Measurements from ENCODE around the gene SIL1. TPM values are rescaled to one million over a fixed set of nuclear protein-coding genes. Genes with fewer than 3 reads are reported as not detected.
"Not testable (repeated sequence)": the region's sequence is repeated elsewhere in the genome, so short reads cannot be mapped to it uniquely, and the experiment has no call there.

Gene SIL1
- total RNA-seq, 1 donor from 2014 or later = 32.3 TPM

DNA sequence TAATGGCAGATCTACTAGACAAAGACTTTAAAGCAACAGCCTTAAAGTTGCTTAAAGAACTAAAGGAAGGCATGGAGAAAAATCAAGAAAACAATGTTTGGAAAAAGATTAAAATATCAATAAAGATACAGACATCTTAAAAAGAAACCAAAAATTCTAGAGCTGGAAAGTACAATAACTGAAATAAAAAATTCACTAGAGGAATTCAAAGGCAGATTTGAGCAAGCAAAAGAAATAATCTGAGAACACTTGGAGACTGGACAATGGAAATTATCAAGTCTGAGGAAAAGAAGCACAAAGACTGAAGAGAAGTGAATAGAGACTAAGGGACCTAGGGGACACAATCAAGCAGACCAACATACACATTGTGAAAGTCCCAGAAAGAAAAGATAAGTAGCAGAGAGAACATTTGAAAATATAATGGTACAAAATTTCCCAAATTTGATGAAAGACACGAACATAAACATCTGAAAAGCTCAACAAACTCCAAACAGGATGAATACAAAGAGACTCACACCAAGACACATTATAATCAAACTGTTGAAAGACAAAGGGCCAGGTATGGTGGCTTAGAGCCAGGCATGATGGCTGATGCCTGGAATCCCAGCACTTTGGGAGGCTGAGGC lies 26.3 kb downstream of the SIL1 start:
- H3K4me3 ChIP-seq (ENCODE audit: low read depth, low read length) = no peak overlapping the region
- DNase-seq (ENCODE audit: low read depth) = no peak
- no peak for TF ChIP-seq CTCF (conservative IDR thresholded peaks at IDR 0.05; ENCODE audit: low read depth, low read length)

GRCh38 chr5:139167952-139168720 lies 30.0 kb downstream of the SIL1 start:
- no peak for TF ChIP-seq CTCF (conservative IDR thresholded peaks at IDR 0.05; ENCODE audit: low read depth, low read length)
- DNase-seq (ENCODE audit: low read depth) = no peak

DNA sequence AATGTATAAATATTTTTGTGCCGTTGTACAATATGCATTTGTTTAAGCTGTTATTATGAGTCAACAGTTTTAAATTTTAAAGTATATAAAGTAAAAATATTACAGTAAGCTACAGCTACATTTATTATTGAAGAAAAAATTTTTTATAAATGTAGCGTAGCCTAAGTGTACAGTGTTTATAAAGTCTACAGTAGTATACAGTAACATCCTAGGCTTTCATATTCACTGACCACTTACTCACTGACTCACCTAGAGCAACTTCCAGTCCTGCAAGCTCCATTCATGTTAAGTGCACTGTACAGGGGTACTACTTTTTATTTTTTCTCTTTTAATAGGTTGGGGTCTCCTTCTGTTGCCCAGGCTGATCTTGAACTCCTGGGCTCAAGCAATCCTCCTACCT lies 30.6 kb downstream of the SIL1 start:
- H3K4me3 ChIP-seq (ENCODE audit: low read depth, low read length) = no peak overlapping the region
- DNase-seq (ENCODE audit: low read depth) = no peak
- TF ChIP-seq CTCF (conservative IDR thresholded peaks at IDR 0.05; ENCODE audit: low read depth, low read length) = no peak

More at GRCh38 chr5:139167952-139168720, 30.0 kb downstream of the SIL1 start:
- no peak overlapping the region for H3K4me3 ChIP-seq (ENCODE audit: low read depth, low read length)

GRCh38 chr5:139167063-139167462 lies 31.1 kb downstream of the SIL1 start:
- no peak overlapping the region for H3K4me3 ChIP-seq (ENCODE audit: low read depth, low read length)
- no peak for DNase-seq (ENCODE audit: low read depth)
- TF ChIP-seq CTCF (conservative IDR thresholded peaks at IDR 0.05; ENCODE audit: low read depth, low read length) = no peak

DNA sequence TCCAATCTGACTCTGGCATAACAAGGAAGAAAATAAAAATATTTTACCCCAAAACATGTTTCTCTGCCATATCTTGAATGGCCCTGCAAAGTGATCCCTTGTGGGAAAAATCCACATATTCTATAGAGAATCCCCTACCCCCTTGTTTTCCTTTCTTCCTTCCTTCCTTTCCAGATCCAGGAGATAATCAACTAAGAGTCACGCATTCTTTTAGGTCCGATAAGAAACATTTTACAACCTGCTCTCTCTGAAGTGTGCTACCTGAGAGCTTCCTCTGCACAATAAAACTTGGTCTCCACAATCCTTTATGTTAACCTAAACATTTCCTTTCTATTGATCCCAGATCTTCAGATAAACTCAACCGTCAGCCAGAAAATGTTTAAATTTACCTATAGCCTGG lies 33.3 kb downstream of the SIL1 start:
- H3K4me3 ChIP-seq (ENCODE audit: low read depth, low read length); DNase-seq (ENCODE audit: low read depth): not testable (repeated sequence)

DNA sequence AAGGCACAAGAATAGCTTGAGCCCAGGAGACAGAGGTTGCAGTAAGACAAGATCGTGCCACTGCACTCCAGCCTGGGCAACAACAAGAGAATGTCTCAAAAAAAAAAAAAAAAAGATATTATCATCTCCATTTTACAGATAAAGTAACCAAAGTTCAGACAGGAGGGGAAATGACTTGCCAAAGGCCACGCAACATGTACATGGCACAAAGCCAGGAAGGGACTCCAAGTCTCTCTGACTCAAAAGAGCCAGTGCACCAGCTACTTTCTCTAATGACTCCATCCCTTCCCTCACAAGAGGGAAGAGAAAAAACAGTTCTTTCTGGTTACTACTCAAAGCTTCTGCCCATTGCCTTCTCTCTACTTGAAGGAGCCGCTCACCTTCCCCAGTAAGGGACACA lies 34.1 kb downstream of the SIL1 start:
- H3K4me3 ChIP-seq (ENCODE audit: low read depth, low read length) = no peak overlapping the region
- no peak for TF ChIP-seq CTCF (conservative IDR thresholded peaks at IDR 0.05; ENCODE audit: low read depth, low read length)
- DNase-seq (ENCODE audit: low read depth) = no peak

DNA sequence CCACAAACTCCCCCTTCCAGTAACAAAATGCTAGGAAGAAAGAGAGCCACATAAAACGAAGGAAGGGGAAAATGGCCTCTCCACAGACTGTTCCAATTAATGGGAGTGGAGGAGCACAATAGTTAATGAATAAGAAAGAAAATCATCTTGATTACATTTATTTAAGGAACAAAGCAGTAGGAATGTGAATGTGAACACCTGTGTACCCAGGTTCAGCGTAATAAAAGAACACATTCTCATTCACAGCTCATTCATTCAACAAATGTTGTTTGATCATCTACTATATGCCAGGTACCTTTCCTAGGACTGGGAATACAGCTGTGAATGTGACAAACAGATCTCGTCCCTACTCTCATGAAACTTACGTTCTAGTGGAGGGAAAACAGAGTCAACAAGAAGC lies 35.7 kb downstream of the SIL1 start:
- no peak for DNase-seq (ENCODE audit: low read depth)
- H3K4me3 ChIP-seq (ENCODE audit: low read depth, low read length) = no peak overlapping the region
- no peak for TF ChIP-seq CTCF (conservative IDR thresholded peaks at IDR 0.05; ENCODE audit: low read depth, low read length)

All from epithelial cell of proximal tubule (primary cell).